Erythroblast (primary cell): ENCODE measurements around the gene MAGI1.

Experiments used
- GATA1 ChIP-seq: IDR thresholded peaks from 2 replicates; pipeline ENCODE4 v1.6.1; 2011; ENCODE audit warnings: low read depth, mild to moderate bottlenecking, control low read depth, low read length, moderate library complexity
- POLR2A ChIP-seq: IDR thresholded peaks from 2 replicates; pipeline ENCODE4 v1.6.1; 2011; ENCODE audit warnings: mild to moderate bottlenecking, low read length

DNA sequence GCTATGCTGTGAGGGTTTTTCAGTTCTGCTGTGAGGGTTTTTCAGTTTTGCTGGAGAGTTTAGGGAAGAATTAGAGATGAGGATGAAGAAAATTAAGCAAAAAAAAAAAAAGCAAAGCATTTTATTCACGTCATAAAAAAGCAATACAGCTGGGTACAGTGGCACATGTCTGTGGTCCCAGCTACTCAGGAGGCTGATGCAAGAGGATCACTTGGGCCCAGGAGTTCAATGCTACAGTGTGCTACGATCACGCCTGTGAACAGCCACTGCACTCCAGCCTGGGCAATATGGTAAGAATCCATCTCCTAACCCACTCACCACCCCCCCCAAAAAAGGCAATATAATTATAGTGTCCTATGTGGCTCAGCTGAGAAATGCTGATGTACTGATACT is 162.7 kb downstream of the MAGI1 start:
- no peak for TF ChIP-seq POLR2A
- TF ChIP-seq GATA1 = no peak
